Measurements from ENCODE around the gene SPDYE6. TPM values are rescaled to one million over a fixed set of nuclear protein-coding genes. Genes with fewer than 3 reads are reported as not detected.
"Not testable (repeated sequence)": the region's sequence is repeated elsewhere in the genome, so short reads cannot be mapped to it uniquely, and the experiment has no call there.

SPDYE6 gene
- polyA plus RNA-seq, 1 donor (not counting 4 experiments of a cell fraction or from before 2014, with no cell fraction given): not detected

- Histone ChIP-seq H3K9me1 (ENCODE audit: control insufficient read depth, extremely low read depth, insufficient read depth, low read length) (no peaks in the 10 kb centered on the region), H3K9me3 (ENCODE audit: control insufficient read depth, low read depth, low read length) (no peaks in the 10 kb centered on the region), H3K27ac (ENCODE audit: control insufficient read depth, insufficient read depth, low read length) (no peak overlapping the region), H4K20me1 (ENCODE audit: control insufficient read depth, extremely low read depth, insufficient read depth, low read length) (no peaks in the 10 kb centered on the region), H2AFZ (ENCODE audit: control insufficient read depth, low read length) (no peak overlapping the region), H3K4me2 (ENCODE audit: control insufficient read depth, extremely low read depth, insufficient read depth, low read depth, low read length) (no peak overlapping the region), H3K4me3 (ENCODE audit: control insufficient read depth in 2 of 3, extremely low read depth in 1 of 3, insufficient read depth in 2 of 3, low read depth in 1 of 3, low read length in 3 of 3) (no peak overlapping the region), H3K4me1 (ENCODE audit: control insufficient read depth, extremely low read depth, insufficient read depth, low read length) (no peaks in the 10 kb centered on the region), H3K79me2 (ENCODE audit: control insufficient read depth, insufficient read depth, low read length) (no peaks in the 10 kb centered on the region), H3K36me3 (ENCODE audit: control insufficient read depth in 2 of 2, extremely low read depth in 1 of 2, insufficient read depth in 2 of 2, low read length in 2 of 2) (no peaks in the 10 kb centered on the region), H3K27me3 (ENCODE audit: control insufficient read depth, extremely low read depth, insufficient read depth, low read length) (peaks cover 10% of the 10 kb centered on the region), H3K9ac (ENCODE audit: control insufficient read depth, extremely low read depth, insufficient read depth, low read length) (no peak overlapping the region)
- DNase-seq (ENCODE audit: low read depth, low spot score) (no peak), FAIRE-seq (no peak)
- TF ChIP-seq EZH2 (IDR thresholded peaks at IDR 0.05; ENCODE audit: low read length): no peak
- TF ChIP-seq, protein P1, sequence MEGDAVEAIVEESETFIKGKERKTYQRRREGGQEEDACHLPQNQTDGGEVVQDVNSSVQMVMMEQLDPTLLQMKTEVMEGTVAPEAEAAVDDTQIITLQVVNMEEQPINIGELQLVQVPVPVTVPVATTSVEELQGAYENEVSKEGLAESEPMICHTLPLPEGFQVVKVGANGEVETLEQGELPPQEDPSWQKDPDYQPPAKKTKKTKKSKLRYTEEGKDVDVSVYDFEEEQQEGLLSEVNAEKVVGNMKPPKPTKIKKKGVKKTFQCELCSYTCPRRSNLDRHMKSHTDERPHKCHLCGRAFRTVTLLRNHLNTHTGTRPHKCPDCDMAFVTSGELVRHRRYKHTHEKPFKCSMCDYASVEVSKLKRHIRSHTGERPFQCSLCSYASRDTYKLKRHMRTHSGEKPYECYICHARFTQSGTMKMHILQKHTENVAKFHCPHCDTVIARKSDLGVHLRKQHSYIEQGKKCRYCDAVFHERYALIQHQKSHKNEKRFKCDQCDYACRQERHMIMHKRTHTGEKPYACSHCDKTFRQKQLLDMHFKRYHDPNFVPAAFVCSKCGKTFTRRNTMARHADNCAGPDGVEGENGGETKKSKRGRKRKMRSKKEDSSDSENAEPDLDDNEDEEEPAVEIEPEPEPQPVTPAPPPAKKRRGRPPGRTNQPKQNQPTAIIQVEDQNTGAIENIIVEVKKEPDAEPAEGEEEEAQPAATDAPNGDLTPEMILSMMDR (optimal IDR thresholded peaks at IDR 0.05 in 1 of 3, IDR thresholded peaks at IDR 0.05 in 1 of 3, conservative IDR thresholded peaks at IDR 0.05 in 1 of 3; ENCODE audit: extremely low read depth in 1 of 3, insufficient read depth in 2 of 3, low read length in 3 of 3): no peak
- dilution Hi-C loops (cut with MboI; ENCODE audit: extremely low pct_ligation_motif_present, low sequenced_read_pairs): no loop called here
These were observed 52.4 kb downstream of the SPDYE6 start for GRCh38 chr7:102303669-102304422.

GRCh38 chr7:102302025-102302424 lies 54.2 kb downstream of the SPDYE6 start:
- H3K79me2 ChIP-seq (ENCODE audit: control insufficient read depth, insufficient read depth, low read length): no peaks in the 10 kb centered on the region
- TF ChIP-seq EZH2 (IDR thresholded peaks at IDR 0.05; ENCODE audit: low read length): no peak
- TF ChIP-seq, protein P1 (optimal IDR thresholded peaks at IDR 0.05 in 1 of 3, IDR thresholded peaks at IDR 0.05 in 1 of 3, conservative IDR thresholded peaks at IDR 0.05 in 1 of 3; ENCODE audit: extremely low read depth in 1 of 3, insufficient read depth in 2 of 3, low read length in 3 of 3): no peak
- DNase-seq (ENCODE audit: low read depth, low spot score): no peak
- H3K9ac ChIP-seq (ENCODE audit: control insufficient read depth, extremely low read depth, insufficient read depth, low read length): no peak overlapping the region
- H3K36me3 ChIP-seq (ENCODE audit: control insufficient read depth in 2 of 2, extremely low read depth in 1 of 2, insufficient read depth in 2 of 2, low read length in 2 of 2): no peaks in the 10 kb centered on the region
- no peak for FAIRE-seq
- H3K4me3 ChIP-seq (ENCODE audit: control insufficient read depth in 2 of 3, extremely low read depth in 1 of 3, insufficient read depth in 2 of 3, low read depth in 1 of 3, low read length in 3 of 3): no peak overlapping the region
- H2AFZ ChIP-seq (ENCODE audit: control insufficient read depth, low read length): no peak overlapping the region
- no peaks in the 10 kb centered on the region for H3K9me1 ChIP-seq (ENCODE audit: control insufficient read depth, extremely low read depth, insufficient read depth, low read length)
- no peaks in the 10 kb centered on the region for H3K9me3 ChIP-seq (ENCODE audit: control insufficient read depth, low read depth, low read length)
- H3K27ac ChIP-seq (ENCODE audit: control insufficient read depth, insufficient read depth, low read length): no peak overlapping the region
- dilution Hi-C loops (cut with MboI; ENCODE audit: extremely low pct_ligation_motif_present, low sequenced_read_pairs): no loop called here
- H3K27me3 ChIP-seq (ENCODE audit: control insufficient read depth, extremely low read depth, insufficient read depth, low read length): peaks cover 10% of the 10 kb centered on the region
- H4K20me1 ChIP-seq (ENCODE audit: control insufficient read depth, extremely low read depth, insufficient read depth, low read length): no peaks in the 10 kb centered on the region
- no peaks in the 10 kb centered on the region for H3K4me1 ChIP-seq (ENCODE audit: control insufficient read depth, extremely low read depth, insufficient read depth, low read length)
- H3K4me2 ChIP-seq (ENCODE audit: control insufficient read depth, extremely low read depth, insufficient read depth, low read depth, low read length): no peak overlapping the region

GRCh38 chr7:102301367-102301766 lies 54.9 kb downstream of the SPDYE6 start:
- H2AFZ ChIP-seq (ENCODE audit: control insufficient read depth, low read length); FAIRE-seq; H3K27ac ChIP-seq (ENCODE audit: control insufficient read depth, insufficient read depth, low read length); H3K4me3 ChIP-seq (ENCODE audit: control insufficient read depth in 2 of 3, extremely low read depth in 1 of 3, insufficient read depth in 2 of 3, low read depth in 1 of 3, low read length in 3 of 3); DNase-seq (ENCODE audit: low read depth, low spot score); H3K9me3 ChIP-seq (ENCODE audit: control insufficient read depth, low read depth, low read length); dilution Hi-C loops (cut with MboI; ENCODE audit: extremely low pct_ligation_motif_present, low sequenced_read_pairs); H3K79me2 ChIP-seq (ENCODE audit: control insufficient read depth, insufficient read depth, low read length); H3K9me1 ChIP-seq (ENCODE audit: control insufficient read depth, extremely low read depth, insufficient read depth, low read length); H3K4me1 ChIP-seq (ENCODE audit: control insufficient read depth, extremely low read depth, insufficient read depth, low read length); H3K9ac ChIP-seq (ENCODE audit: control insufficient read depth, extremely low read depth, insufficient read depth, low read length); H3K4me2 ChIP-seq (ENCODE audit: control insufficient read depth, extremely low read depth, insufficient read depth, low read depth, low read length); H4K20me1 ChIP-seq (ENCODE audit: control insufficient read depth, extremely low read depth, insufficient read depth, low read length); H3K27me3 ChIP-seq (ENCODE audit: control insufficient read depth, extremely low read depth, insufficient read depth, low read length); H3K36me3 ChIP-seq (ENCODE audit: control insufficient read depth in 2 of 2, extremely low read depth in 1 of 2, insufficient read depth in 2 of 2, low read length in 2 of 2): not testable (repeated sequence)
